ENCODE results near the gene ADARB2.

ADARB2 gene

GRCh38 chr10:1724921-1725488 lies 12.3 kb downstream of the ADARB2 start:
- TF ChIP-seq CTCF (IDR thresholded peaks at IDR 0.05; ENCODE audit: low read depth, low read length), result no peak
- no peak overlapping the region for H3K4me3 ChIP-seq (ENCODE audit: low read depth, low read length)

- H3K4me3 ChIP-seq (ENCODE audit: low read depth, low read length), result no peak overlapping the region
- no peak for TF ChIP-seq CTCF (IDR thresholded peaks at IDR 0.05; ENCODE audit: low read depth, low read length)
These were observed 20.5 kb downstream of the ADARB2 start for GRCh38 chr10:1716839-1717238.

- TF ChIP-seq CTCF (IDR thresholded peaks at IDR 0.05; ENCODE audit: low read depth, low read length), result no peak
- no peak overlapping the region for H3K4me3 ChIP-seq (ENCODE audit: low read depth, low read length)
These were observed 21.5 kb downstream of the ADARB2 start for GRCh38 chr10:1715821-1716220.

- TF ChIP-seq CTCF (IDR thresholded peaks at IDR 0.05; ENCODE audit: low read depth, low read length), result no peak
- no peak overlapping the region for H3K4me3 ChIP-seq (ENCODE audit: low read depth, low read length)
These were observed 24.2 kb downstream of the ADARB2 start for GRCh38 chr10:1712944-1713671.

GRCh38 chr10:1712314-1712713 lies 25.0 kb downstream of the ADARB2 start:
- H3K4me3 ChIP-seq (ENCODE audit: low read depth, low read length), result no peak overlapping the region
- no peak for TF ChIP-seq CTCF (IDR thresholded peaks at IDR 0.05; ENCODE audit: low read depth, low read length)

- no peak overlapping the region for H3K4me3 ChIP-seq (ENCODE audit: low read depth, low read length)
- no peak for TF ChIP-seq CTCF (IDR thresholded peaks at IDR 0.05; ENCODE audit: low read depth, low read length)
These were observed 28.2 kb downstream of the ADARB2 start for GRCh38 chr10:1709161-1709560.

GRCh38 chr10:1708746-1709145 lies 28.6 kb downstream of the ADARB2 start:
- no peak overlapping the region for H3K4me3 ChIP-seq (ENCODE audit: low read depth, low read length)
- TF ChIP-seq CTCF (IDR thresholded peaks at IDR 0.05; ENCODE audit: low read depth, low read length), result no peak
